Measurements from ENCODE around the gene ENTPD7. TPM values are rescaled to one million over a fixed set of nuclear protein-coding genes. Genes with fewer than 3 reads are reported as not detected.
A peak's percentile ranks its signal among the peaks of the same experiment; 100 is the strongest.

The ENTPD7 gene
- total and polyA plus RNA-seq, 10 of the 15 experiments (the other 5 are each of a cell fraction or from before 2014, with no cell fraction given), result 0.73 to 6.7 (median 5.2) TPM

- TF ChIP-seq ZBTB33 (IDR thresholded peaks at IDR 0.05) (no peak), NFIC (IDR thresholded peaks at IDR 0.05; ENCODE audit: low read depth, low read length) (no peak), TAF1 (IDR thresholded peaks at IDR 0.05; ENCODE audit: borderline replicate concordance, low read depth, low read length) (no peak), ZSCAN29 (IDR thresholded peaks at IDR 0.05) (no peak), MEF2B (IDR thresholded peaks at IDR 0.05; ENCODE audit: partially characterized antibody, poor library complexity, severe bottlenecking) (no peak), PRDM15 (CRISPR knock-in tag; IDR thresholded peaks at IDR 0.05) (no peak), ESRRA (IDR thresholded peaks at IDR 0.05; ENCODE audit: low read length) (no peak), BCL11A (IDR thresholded peaks at IDR 0.05; ENCODE audit: low read depth, low read length) (no peak), GABPA (IDR thresholded peaks at IDR 0.05; ENCODE audit: low read depth) (no peak), GATAD2B (conservative IDR thresholded peaks at IDR 0.05; ENCODE audit: low read depth) (no peak), HDAC6 (IDR thresholded peaks at IDR 0.05; ENCODE audit: unreplicated experiment) (no peak), POLR2AphosphoS5 (IDR thresholded peaks at IDR 0.05; ENCODE audit: low read length) (no peak), RB1 (IDR thresholded peaks at IDR 0.05; ENCODE audit: borderline replicate concordance) (no peak), ZBTB4 (CRISPR knock-in tag; IDR thresholded peaks at IDR 0.05) (no peak), CBX3 (IDR thresholded peaks at IDR 0.05; ENCODE audit: borderline replicate concordance, low read depth) (0 out of 2 replicates have a peak, but pooled peaks have one; percentile 61), SMARCA5 (IDR thresholded peaks at IDR 0.05) (no peak), NFYB (IDR thresholded peaks at IDR 0.05; ENCODE audit: insufficient read depth, low read depth, low read length) (no peak), ZNF217 (IDR thresholded peaks at IDR 0.05) (no peak), SUPT20H (IDR thresholded peaks at IDR 0.05; ENCODE audit: borderline replicate concordance, control insufficient read depth, low read depth, low read length) (no peak), PAX8 (IDR thresholded peaks at IDR 0.05) (no peak), MTA3 (IDR thresholded peaks at IDR 0.05; ENCODE audit: borderline replicate concordance, low read length) (no peak), RELB (IDR thresholded peaks at IDR 0.05; ENCODE audit: low read depth) (0 out of 2 replicates have a peak, but pooled peaks have one; percentile 25)
Observed at GRCh38 chr10:99740260-99740659, 81.0 kb downstream of the ENTPD7 start (continued).
